ENCODE results near the gene RAD51B. TPM values are rescaled to one million over a fixed set of nuclear protein-coding genes. Genes with fewer than 3 reads are reported as not detected.
A peak's percentile ranks its signal among the peaks of the same experiment; 100 is the strongest.

Gene RAD51B
- polyA plus RNA-seq, 3 donors = 3.6 to 11.6 (median 9.4) TPM

DNA sequence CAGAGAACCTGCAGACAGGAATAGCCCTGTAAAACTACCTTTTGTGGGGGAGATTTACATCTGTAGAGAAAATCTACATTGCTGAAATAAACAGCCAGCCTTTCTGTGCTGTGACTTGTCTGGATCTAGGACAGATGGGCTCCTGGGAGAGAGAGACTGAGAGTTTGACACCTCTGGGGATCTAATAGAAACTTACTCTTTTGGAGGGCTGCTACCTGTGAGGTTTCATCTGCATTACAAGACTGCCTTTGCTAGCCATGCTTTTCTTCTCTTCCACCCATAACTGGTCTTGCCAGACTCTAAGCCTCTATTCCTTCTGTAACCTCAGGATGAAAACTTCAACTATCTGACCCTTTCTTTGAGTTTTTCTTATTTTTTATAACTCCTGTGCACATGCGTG is 520.7 kb downstream of the RAD51B start:
- peaks cover 34% of the 10 kb centered on the region for H3K4me1 Mint-ChIP-seq
- H3K27ac Mint-ChIP-seq = no peak overlapping the region

DNA sequence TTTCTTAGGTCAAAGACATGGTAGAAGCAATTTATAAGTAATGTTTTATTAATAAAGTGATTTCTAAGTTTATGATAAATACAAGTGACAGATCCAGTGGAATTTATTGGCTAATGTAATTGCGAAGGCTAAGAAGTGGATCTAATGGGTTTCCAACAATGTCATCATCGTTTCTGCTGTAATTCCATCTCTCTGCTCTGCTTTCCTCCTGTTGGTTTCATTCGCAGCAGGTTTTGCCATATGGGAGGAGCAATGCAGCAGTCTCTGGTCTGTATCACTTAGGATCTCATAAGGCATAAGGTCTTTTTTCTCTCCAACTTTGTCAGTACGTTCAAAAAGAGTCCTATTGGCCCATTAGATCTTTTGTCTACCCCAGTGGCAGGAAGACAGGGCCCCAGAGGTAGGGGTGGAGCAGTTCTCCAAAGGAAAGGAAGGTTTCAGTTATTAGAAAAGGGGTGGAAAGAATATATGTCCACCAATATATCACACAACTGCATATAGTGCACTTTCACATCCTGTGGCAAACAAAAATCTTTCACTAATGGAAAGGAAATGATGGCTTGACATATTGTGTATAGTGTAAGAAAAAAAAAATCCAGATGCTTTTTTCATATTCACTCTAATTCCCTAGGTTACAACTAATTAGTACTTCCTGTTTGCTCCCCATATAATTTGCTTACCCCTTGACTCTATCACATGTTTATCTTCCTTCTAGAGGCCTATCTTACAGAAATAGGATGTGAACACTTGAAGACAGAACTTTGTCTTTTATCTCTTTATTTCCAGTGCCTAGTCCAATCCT is 522.0 kb downstream of the RAD51B start:
- Mint-ChIP-seq H3K27me3 (ENCODE audit: low read depth in 3 of 3) (peaks cover 0 to 2% (median 0%) of the 10 kb centered on the region in 3 donors), H3K9me3 (peaks cover 0 to 6% (median 2%) of the 10 kb centered on the region in 7 donors), H3K27ac (peak overlapping the region in 2 of 7 donors; percentile 19 to 37), H3K4me3 (no peak overlapping the region), H3K4me1 (peaks cover 34% of the 10 kb centered on the region), H3K36me3 (peaks cover 0 to 5% of the 10 kb centered on the region in 2 donors)
- TF ChIP-seq, protein P1, sequence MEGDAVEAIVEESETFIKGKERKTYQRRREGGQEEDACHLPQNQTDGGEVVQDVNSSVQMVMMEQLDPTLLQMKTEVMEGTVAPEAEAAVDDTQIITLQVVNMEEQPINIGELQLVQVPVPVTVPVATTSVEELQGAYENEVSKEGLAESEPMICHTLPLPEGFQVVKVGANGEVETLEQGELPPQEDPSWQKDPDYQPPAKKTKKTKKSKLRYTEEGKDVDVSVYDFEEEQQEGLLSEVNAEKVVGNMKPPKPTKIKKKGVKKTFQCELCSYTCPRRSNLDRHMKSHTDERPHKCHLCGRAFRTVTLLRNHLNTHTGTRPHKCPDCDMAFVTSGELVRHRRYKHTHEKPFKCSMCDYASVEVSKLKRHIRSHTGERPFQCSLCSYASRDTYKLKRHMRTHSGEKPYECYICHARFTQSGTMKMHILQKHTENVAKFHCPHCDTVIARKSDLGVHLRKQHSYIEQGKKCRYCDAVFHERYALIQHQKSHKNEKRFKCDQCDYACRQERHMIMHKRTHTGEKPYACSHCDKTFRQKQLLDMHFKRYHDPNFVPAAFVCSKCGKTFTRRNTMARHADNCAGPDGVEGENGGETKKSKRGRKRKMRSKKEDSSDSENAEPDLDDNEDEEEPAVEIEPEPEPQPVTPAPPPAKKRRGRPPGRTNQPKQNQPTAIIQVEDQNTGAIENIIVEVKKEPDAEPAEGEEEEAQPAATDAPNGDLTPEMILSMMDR (IDR thresholded peaks at IDR 0.05) = no peak
- no peaks in the 10 kb centered on the region for H3K27me3 ChIP-seq (ENCODE audit: control insufficient read depth in 2 of 2, insufficient read depth in 2 of 2, low read length in 2 of 2)
- no peak for DNase-seq
- H3K4me1 ChIP-seq (ENCODE audit: control insufficient read depth in 1 of 2, insufficient read depth in 2 of 2, low read length in 2 of 2) = peaks cover 20 to 27% of the 10 kb centered on the region in 2 donors
- no peaks in the 10 kb centered on the region for H3K36me3 ChIP-seq (replicated peaks in 1 of 2; ENCODE audit: control insufficient read depth in 1 of 2, insufficient read depth in 2 of 2, low read length in 2 of 2)
- no peak overlapping the region for H3K9ac ChIP-seq (ENCODE audit: insufficient read depth, low read length, poor library complexity, severe bottlenecking)
- no peaks in the 10 kb centered on the region for H4K20me1 ChIP-seq (ENCODE audit: insufficient read depth, low read length)
- intact Hi-C loops (cut with micrococcal nuclease) = no loop called here
- H3K4me3 ChIP-seq (replicated peaks in 1 of 3; ENCODE audit: low read depth in 2 of 3, low read length in 3 of 3) = no peak overlapping the region
- H3K4me2 ChIP-seq (replicated peaks; ENCODE audit: extremely low read depth, low read length, poor library complexity, severe bottlenecking) = no peak overlapping the region
- H3K27ac ChIP-seq (ENCODE audit: low read depth in 1 of 2, low read length in 2 of 2) = peak overlapping the region in 1 of 2 donors; percentile 46
- H2AFZ ChIP-seq (ENCODE audit: insufficient read depth, low read depth, low read length, poor library complexity, severe bottlenecking) = no peak overlapping the region
- H3K9me3 ChIP-seq (replicated peaks in 1 of 2; ENCODE audit: control insufficient read depth in 1 of 2, insufficient read depth in 1 of 2, low read length in 2 of 2) = no peaks in the 10 kb centered on the region
- H3K79me2 ChIP-seq (ENCODE audit: insufficient read depth, low read length) = no peaks in the 10 kb centered on the region
- WGBS (ENCODE audit: insufficient coverage) = 100% methylated on average over 3 of the region's 4 CpGs

More for the DNA sequence above, 520.7 kb downstream of the RAD51B start:
- Histone ChIP-seq H3K27me3 (ENCODE audit: control insufficient read depth in 2 of 2, insufficient read depth in 2 of 2, low read length in 2 of 2) (no peaks in the 10 kb centered on the region), H2AFZ (ENCODE audit: insufficient read depth, low read depth, low read length, poor library complexity, severe bottlenecking) (no peak overlapping the region), H4K20me1 (ENCODE audit: insufficient read depth, low read length) (no peaks in the 10 kb centered on the region), H3K9ac (ENCODE audit: insufficient read depth, low read length, poor library complexity, severe bottlenecking) (no peak overlapping the region), H3K36me3 (replicated peaks in 1 of 2; ENCODE audit: control insufficient read depth in 1 of 2, insufficient read depth in 2 of 2, low read length in 2 of 2) (no peaks in the 10 kb centered on the region), H3K27ac (ENCODE audit: low read depth in 1 of 2, low read length in 2 of 2) (no peak overlapping the region), H3K4me2 (replicated peaks; ENCODE audit: extremely low read depth, low read length, poor library complexity, severe bottlenecking) (no peak overlapping the region), H3K9me3 (replicated peaks in 1 of 2; ENCODE audit: control insufficient read depth in 1 of 2, insufficient read depth in 1 of 2, low read length in 2 of 2) (no peaks in the 10 kb centered on the region), H3K4me1 (ENCODE audit: control insufficient read depth in 1 of 2, insufficient read depth in 2 of 2, low read length in 2 of 2) (peaks cover 20 to 27% of the 10 kb centered on the region in 2 donors), H3K4me3 (replicated peaks in 1 of 3; ENCODE audit: low read depth in 2 of 3, low read length in 3 of 3) (no peak overlapping the region), H3K79me2 (ENCODE audit: insufficient read depth, low read length) (no peaks in the 10 kb centered on the region)
- H3K27me3 Mint-ChIP-seq (ENCODE audit: low read depth in 3 of 3) = peaks cover 0 to 2% (median 0%) of the 10 kb centered on the region in 3 donors
- no peak for DNase-seq
- H3K9me3 Mint-ChIP-seq = peaks cover 0 to 3% (median under 1%) of the 10 kb centered on the region in 7 donors
- WGBS (ENCODE audit: insufficient coverage) = no CpG with 5 or more reads among the region's 1 CpG
- peaks cover 0 to 5% of the 10 kb centered on the region in 2 donors for H3K36me3 Mint-ChIP-seq
- TF ChIP-seq, protein P1 (IDR thresholded peaks at IDR 0.05) = no peak
- no peak overlapping the region for H3K4me3 Mint-ChIP-seq
- intact Hi-C loops (cut with micrococcal nuclease) = no loop called here
